ENCODE data around the gene APOL1.
A peak's percentile ranks its signal among the peaks of the same experiment; 100 is the strongest.
"Not testable (repeated sequence)": the region's sequence is repeated elsewhere in the genome, so short reads cannot be mapped to it uniquely, and the experiment has no call there.

Gene APOL1

GRCh38 chr22:36249160-36249559 is 3.8 kb upstream of the APOL1 start:
- H4K20me1 ChIP-seq, result no peaks in the 10 kb centered on the region
- H3K9me3 ChIP-seq (replicated peaks in 1 of 11), result peaks cover 13 to 23% (median 18%) of the 10 kb centered on the region in 11 experiments
- H3K27ac ChIP-seq, result no peak overlapping the region
- no peak overlapping the region for H3K4me3 ChIP-seq
- no peak for TF ChIP-seq Cebpa-rat (IDR thresholded peaks at IDR 0.05)
- H3K4me1 ChIP-seq, result peaks cover 18 to 21% (median 19%) of the 10 kb centered on the region in 10 experiments
- H3K36me3 ChIP-seq, result no peaks in the 10 kb centered on the region; a peak in 1 of 22 replicates
- H3K27me3 ChIP-seq, result no peaks in the 10 kb centered on the region
- no peak overlapping the region for H3K9ac ChIP-seq
- no peak overlapping the region for H3K4me2 ChIP-seq

GRCh38 chr22:36250292-36250960 is 2.5 kb upstream of the APOL1 start:
- not testable (repeated sequence) for H3K4me2 ChIP-seq, H4K20me1 ChIP-seq, H3K9ac ChIP-seq, H3K4me3 ChIP-seq, H3K36me3 ChIP-seq, H3K27me3 ChIP-seq, H3K27ac ChIP-seq
- H3K9me3 ChIP-seq (replicated peaks in 1 of 11), result peaks cover 13 to 23% (median 18%) of the 10 kb centered on the region in 11 experiments
- H3K4me1 ChIP-seq, result peaks cover 26 to 33% (median 30%) of the 10 kb centered on the region in 10 experiments

GRCh38 chr22:36251979-36252608 is 839 bp upstream of the APOL1 start:
- Histone ChIP-seq H3K4me2 (peak overlapping the region; percentile 82 to 99 (median 89); a peak in 16 of 22 replicates), H3K9ac (peak overlapping the region in 1 of 11 experiments; percentile 72; a peak in 2 of 22 replicates), H3K4me1 (peaks cover 29 to 38% (median 30%) of the 10 kb centered on the region in 10 experiments), H3K27ac (peak overlapping the region in 5 of 11 experiments; percentile 62 to 76 (median 68); a peak in 7 of 22 replicates), H3K9me3 (replicated peaks in 1 of 11) (peaks cover 13 to 23% (median 18%) of the 10 kb centered on the region in 11 experiments)
- H4K20me1 ChIP-seq, H3K36me3 ChIP-seq, H3K4me3 ChIP-seq, H3K27me3 ChIP-seq: not testable (repeated sequence)

GRCh38 chr22:36253523-36254490 is 874 bp downstream of the APOL1 start:
- TF ChIP-seq Cebpa-rat (IDR thresholded peaks at IDR 0.05), result no peak
- H4K20me1 ChIP-seq, result no peaks in the 10 kb centered on the region
- H3K4me1 ChIP-seq, result peaks cover 37 to 55% (median 43%) of the 10 kb centered on the region in 10 experiments
- H3K27me3 ChIP-seq, result no peaks in the 10 kb centered on the region
- peaks cover 0 to 9% (median 8%) of the 10 kb centered on the region in 11 experiments; a peak in 17 of 22 replicates for H3K9me3 ChIP-seq (replicated peaks in 1 of 11)
- peak overlapping the region; percentile 42 to 73 (median 65); a peak in 21 of 22 replicates for H3K9ac ChIP-seq
- no peaks in the 10 kb centered on the region for H3K36me3 ChIP-seq
- peak overlapping the region; percentile 43 to 60 (median 52); a peak in 19 of 20 replicates for H3K4me3 ChIP-seq
- H3K27ac ChIP-seq, result peak overlapping the region; percentile 39 to 76 (median 66); a peak in 21 of 22 replicates
- H3K4me2 ChIP-seq, result peak overlapping the region; percentile 82 to 99 (median 89)

DNA sequence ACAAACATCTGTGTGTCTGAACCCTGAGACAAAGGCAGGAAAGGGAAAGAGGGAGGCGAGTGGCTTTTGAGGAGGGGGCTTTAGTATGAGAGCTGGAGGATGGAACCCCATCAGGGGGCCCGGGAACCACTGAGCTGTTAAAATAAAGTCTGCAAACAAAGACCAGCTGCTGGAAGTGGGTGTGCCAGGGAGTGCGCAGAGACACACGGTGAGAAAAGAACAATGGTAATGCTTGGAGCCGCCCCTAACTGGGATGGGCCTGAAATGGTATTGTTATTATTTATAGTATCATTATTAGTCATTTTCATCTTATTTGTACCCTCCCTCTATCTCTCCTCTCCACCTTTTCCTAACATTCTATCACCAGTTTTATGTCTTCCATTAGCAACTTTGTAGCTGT is 2.6 kb downstream of the APOL1 start:
- not testable (repeated sequence) for H3K4me2 ChIP-seq; H3K27me3 ChIP-seq; H3K9ac ChIP-seq; H3K27ac ChIP-seq; H3K36me3 ChIP-seq; H3K4me3 ChIP-seq; H3K9me3 ChIP-seq (replicated peaks in 1 of 11); H4K20me1 ChIP-seq
- H3K4me1 ChIP-seq, result peaks cover 49 to 72% (median 58%) of the 10 kb centered on the region in 10 experiments

GRCh38 chr22:36256478-36256877 is 3.5 kb downstream of the APOL1 start:
- H3K9me3 ChIP-seq (replicated peaks in 1 of 11), result no peaks in the 10 kb centered on the region
- H3K9ac ChIP-seq, result no peak overlapping the region
- no peak for TF ChIP-seq Cebpa-rat (IDR thresholded peaks at IDR 0.05)
- H3K4me3 ChIP-seq, result no peak overlapping the region
- no peak overlapping the region for H3K4me2 ChIP-seq
- no peak overlapping the region for H3K27ac ChIP-seq
- H3K27me3 ChIP-seq, result no peaks in the 10 kb centered on the region
- no peaks in the 10 kb centered on the region for H4K20me1 ChIP-seq
- peaks cover 49 to 72% (median 58%) of the 10 kb centered on the region in 10 experiments for H3K4me1 ChIP-seq
- no peaks in the 10 kb centered on the region for H3K36me3 ChIP-seq

DNA sequence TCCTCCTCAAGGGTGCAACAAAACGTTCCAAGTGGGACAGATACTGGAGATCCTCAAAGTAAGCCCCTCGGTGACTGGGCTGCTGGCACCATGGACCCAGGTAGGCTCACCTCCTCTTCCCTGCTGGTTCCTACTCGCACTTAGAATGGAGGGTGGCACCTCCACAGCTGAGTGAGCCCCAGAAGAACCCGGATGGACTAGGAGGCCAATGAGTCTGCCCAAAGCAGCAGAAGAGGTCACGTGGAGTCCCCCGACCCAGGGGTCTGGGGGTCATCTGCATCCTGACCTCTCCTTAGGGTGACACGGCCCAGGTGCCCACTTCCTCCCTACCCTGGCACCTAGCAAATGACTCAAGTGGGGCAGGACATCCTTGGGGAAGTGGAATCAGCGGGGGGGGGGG is 4.4 kb downstream of the APOL1 start:
- H3K4me3 ChIP-seq, result no peak overlapping the region
- H3K4me1 ChIP-seq, result peaks cover 49 to 72% (median 58%) of the 10 kb centered on the region in 10 experiments
- no peak overlapping the region for H3K27ac ChIP-seq
- H3K4me2 ChIP-seq, result peak overlapping the region in 4 of 11 experiments; percentile 30 to 87 (median 86); a peak in 3 of 22 replicates
- no peaks in the 10 kb centered on the region for H3K36me3 ChIP-seq
- no peaks in the 10 kb centered on the region for H3K27me3 ChIP-seq
- H3K9ac ChIP-seq, result no peak overlapping the region
- H4K20me1 ChIP-seq, result no peaks in the 10 kb centered on the region
- H3K9me3 ChIP-seq (replicated peaks in 1 of 11), result no peaks in the 10 kb centered on the region
- TF ChIP-seq Cebpa-rat (IDR thresholded peaks at IDR 0.05), result no peak

- Histone ChIP-seq H4K20me1 (no peaks in the 10 kb centered on the region), H3K36me3 (no peaks in the 10 kb centered on the region), H3K4me2 (peak overlapping the region; percentile 71 to 87 (median 81)), H3K27me3 (no peaks in the 10 kb centered on the region), H3K4me3 (no peak overlapping the region), H3K9ac (peak overlapping the region in 2 of 11 experiments; percentile 16 to 53; a peak in 2 of 22 replicates), H3K9me3 (replicated peaks in 1 of 11) (no peaks in the 10 kb centered on the region), H3K27ac (peak overlapping the region in 9 of 11 experiments; percentile 4 to 65 (median 44); a peak in 11 of 22 replicates), H3K4me1 (peaks cover 41 to 64% (median 50%) of the 10 kb centered on the region in 10 experiments)
- TF ChIP-seq Cebpa-rat (IDR thresholded peaks at IDR 0.05), result no peak
Observed at GRCh38 chr22:36257948-36258670, 5.2 kb downstream of the APOL1 start.
